NCI-H510A treated with DMSO at 0.1 percent for 48 hours (cell line): Measurements from ENCODE around the gene NDUFA11.
"Not testable (repeated sequence)": the region's sequence is repeated elsewhere in the genome, so short reads cannot be mapped to it uniquely, and the experiment has no call there.

ENCODE experiments used
- DNase-seq: peaks from one replicate; lab custom pipeline; 2025; lab: John Stamatoyannopoulos, UW

Gene NDUFA11

DNA sequence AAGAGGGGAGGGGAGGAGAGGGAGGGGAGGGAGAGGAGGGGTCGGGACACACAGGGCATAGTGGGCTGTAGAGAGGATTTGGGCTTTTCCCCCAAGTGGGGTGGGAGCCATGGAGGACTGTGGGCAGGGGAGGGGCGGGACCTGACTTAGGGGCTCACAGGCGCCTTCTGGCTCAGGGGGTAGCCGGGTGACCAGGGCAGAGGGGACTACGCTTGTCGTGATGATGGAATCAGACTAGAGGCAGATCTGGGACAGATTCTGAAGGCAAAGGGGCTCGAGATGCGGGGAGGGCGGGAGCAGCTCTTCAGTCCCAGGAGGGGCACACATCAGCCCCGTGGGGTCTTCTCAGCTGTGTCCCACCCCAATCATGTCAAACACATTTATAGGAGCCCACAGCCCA is 13.5 kb downstream of the NDUFA11 start:
- no peak for DNase-seq

DNA sequence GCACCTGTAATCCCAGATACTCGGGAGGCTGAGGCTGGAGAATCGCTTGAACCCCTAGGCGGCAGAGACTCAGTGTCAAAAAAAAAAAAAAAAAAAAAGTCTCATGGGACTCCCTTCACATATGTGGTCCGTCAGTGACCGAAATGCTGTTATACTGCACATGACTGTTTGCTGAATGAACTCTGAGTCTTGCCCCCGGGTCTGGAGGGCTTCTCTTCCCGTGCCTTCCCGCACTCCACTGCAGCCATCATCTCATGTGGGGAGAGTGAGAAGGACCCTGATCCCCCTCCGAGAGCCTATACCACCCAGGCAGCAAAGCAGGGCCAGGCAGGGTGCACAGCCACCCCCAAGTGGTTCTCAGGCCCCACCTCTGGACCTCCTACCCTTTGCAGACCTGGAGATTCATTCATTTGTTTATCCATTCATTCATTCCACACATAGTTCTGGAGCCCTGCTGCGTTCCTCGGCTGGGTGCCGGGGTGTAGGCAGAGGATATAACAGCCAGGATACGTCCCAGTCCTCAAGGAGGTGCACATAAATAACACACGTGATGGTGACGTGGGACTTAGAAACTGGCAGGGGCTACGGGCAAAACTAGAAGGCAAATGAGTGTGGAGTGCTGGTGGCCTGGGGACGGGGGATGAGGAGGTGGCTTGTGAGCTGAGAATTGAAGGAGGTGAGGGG is 14.2 kb downstream of the NDUFA11 start:
- no peak for DNase-seq

DNA sequence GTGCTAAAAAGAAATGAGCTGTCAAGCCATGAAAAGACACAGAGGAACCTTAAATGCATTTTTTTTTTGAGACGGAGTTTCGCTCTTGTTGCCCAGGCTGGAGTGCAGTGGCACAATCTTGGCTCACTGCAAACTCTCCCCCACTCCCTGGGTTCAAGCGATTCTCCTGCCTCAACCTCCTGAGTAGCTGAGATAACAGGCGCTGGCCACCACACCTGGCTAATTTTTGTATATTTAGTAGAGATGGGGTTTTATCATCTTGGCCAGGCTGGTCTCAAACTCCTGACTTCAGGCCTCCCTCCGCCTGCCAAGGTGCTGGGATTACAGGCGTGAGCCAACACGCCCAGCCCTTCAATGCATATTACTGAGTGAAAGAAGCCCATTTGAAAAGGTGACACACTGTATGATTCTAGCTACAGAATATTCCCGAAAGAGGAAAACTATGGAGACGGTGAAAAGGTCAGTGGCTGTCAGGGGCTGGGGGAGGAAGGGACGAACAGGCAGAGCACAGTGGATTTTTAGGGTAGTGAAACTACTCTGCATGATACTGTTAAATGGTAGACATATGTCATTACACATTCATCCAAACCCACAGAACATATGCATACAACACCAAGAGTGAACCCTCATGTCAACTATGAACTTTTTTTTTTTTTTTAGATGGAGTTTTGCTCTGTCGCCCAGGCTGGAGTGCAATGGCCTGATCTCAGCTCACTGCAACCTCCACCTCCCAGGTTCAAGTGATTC is 19.4 kb downstream of the NDUFA11 start:
- not testable (repeated sequence) for DNase-seq

DNA sequence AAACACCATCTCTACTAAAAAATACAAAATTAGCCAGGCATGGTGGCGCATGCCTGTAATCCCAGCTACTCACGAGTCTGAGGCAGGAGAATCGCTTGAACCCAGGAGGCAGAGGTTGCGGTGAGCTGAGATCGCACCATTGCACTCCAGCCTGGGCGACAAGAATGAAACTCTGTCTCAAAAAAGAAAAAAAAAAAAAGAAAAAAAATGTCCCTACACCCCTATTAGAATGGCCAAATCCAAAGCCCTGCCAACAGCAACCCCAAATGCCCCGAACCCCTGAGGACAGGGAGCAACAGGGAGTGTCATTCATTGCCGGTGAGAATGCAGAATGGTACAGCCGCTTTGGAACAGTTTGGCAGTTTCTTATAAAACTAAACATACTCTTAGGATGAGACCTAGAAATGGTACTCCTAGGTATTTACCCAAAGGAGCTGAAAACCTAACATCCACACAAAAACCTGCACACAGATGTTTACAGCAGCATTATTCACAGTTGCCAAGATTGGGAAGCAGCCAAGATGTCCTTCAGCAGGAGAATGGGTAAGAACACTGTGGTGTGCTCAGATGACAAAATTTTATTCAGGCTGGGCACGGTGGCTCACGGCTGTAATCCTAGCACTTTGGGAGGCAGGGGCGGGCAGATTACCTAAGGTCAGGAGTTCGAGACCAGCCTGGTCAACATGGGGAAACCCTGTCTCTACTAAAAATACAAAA is 20.3 kb downstream of the NDUFA11 start:
- DNase-seq, result not testable (repeated sequence)

DNA sequence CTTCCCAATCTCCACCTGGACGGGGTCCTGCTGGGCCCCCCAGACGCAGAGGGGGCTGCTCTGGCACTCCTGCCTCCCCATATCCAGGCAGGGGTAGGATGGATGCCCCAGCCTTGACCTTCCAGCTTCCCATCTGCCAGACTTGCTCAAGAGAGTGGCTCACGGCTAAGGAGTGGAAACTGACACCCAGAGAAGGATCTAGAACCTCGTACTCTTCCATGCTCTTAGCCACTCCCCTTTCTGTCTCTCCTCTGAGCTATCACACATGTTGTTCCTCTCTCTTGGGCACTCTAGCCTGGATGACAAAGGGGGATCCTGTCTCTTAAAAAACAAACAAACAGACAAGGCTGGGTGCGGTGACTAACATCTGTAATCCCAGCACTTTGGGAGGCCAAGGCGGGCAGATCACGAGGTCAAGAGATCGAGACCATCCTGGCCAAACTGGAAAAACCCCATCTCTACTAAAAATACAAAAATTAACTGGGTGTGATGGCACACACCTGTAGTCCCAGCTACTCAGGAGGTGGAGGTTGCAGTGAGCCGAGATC is 21.1 kb downstream of the NDUFA11 start:
- peak; percentile 31 for DNase-seq

DNA sequence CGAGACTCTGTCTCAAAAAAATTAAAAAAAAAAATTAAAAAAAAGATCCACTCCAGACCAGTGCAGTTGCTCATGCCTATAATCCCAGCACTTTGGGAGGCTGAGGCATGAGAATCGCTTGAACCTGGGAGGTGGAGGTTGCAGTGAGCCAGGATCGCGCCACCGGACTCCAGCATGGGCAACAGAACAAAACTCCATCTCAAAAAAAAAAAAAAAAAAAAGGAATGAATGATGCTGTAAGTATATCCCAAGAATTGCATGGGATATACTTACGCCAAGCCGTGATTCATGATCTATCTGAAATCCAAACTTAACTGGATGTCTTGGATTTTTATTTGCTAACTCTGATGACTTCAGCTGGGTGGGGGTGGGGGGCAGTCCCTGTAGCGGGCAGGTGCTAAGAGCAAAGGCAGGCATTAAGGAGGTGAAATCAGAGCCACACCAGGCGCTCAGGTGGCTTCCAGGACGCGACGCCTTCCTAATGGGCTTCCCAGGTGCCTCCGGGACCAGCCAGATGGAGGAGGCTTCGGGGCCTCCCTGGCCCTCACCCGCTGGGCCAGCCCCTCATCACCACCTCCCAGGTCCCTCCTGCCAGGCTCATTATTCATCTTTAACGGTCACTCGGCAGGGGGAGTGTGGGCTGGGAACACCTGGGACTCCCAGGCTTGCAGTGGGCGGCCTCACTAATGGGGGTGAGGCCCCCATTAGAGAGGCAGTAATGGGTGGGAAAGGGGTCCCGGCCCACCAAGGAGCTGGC is 21.9 kb downstream of the NDUFA11 start:
- DNase-seq, result peak; percentile 50

DNA sequence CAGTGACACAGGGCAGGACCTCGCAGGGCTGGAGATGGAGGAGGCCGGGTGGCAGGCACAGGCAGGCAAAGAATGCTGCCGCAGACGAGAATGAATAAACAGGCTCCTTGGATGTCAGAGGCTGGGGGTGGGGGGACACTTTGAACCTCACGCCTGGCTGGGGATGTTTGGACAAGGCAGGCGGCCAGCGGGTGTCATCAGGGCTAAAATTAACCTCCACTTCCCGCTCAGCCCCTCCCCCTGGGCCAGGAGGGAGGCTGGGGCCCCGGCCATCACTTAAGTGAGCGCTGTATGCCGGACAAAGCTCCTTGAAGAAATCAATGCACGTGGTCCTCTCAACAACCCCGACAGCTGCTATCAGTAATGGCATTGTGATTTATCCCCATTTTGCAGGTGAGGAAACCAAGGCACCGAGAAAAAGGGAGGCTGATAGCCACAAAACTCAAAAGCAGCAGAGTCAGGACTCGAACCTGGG is 22.9 kb downstream of the NDUFA11 start:
- peak; percentile 67 for DNase-seq

DNA sequence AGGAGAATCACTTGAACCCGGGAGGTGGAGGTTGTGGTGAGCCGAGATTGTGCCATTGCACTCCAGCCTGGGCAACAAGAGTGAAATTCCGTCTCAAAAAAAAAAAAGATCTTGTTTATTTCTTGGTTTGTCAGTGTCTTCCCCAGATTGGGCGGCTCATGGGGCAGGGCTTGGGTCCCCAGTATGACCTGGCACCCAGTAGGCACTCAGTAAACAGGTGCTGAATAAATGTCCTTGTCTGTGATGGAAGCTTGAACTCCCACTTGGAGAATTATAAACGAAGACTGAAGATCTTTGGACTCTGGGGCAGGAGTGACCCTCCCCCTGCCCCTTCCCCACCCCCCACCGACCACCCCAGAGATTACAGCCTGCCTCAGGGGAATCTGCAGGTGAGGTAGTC is 23.4 kb downstream of the NDUFA11 start:
- DNase-seq, result no peak

DNA sequence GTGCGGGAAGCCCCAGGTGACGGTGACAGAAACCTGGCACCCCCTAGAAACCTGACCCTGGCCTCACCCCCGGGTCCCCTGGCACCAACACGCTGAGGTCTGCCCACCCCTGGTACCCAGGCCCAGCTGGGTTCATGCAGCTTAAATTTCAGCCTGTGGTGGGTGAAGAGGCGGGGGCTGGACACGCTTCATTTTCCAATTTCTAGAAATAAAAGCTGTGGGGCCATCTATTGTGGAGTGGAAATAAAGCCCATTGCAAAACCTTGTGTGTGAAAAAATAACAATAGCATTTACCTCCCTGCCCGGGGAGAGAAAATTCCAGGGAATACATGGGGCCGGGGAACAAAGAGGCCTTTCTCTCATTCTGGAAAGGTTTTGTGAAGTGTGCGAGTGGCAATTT is 25.7 kb downstream of the NDUFA11 start:
- DNase-seq, result no peak

DNA sequence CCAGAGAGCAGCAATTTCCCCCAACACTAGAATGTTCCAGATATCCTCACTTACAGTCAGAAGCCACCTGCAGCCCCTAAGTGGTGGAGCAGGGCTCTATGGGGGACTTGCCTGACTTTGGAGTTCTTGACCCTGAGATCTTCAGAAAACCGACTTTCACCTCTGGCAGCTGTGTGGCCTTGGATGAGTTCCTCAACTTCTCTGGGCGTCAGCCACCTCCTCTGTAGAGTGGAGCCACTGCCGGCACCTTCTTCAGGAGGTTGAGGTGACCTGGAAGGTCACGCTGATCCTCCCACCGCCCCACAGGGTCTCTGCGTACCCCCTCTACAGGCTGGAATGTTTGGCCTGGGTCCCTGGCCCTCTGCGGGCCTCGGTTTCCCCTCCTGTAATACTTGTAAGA is 26.2 kb downstream of the NDUFA11 start:
- no peak for DNase-seq

DNA sequence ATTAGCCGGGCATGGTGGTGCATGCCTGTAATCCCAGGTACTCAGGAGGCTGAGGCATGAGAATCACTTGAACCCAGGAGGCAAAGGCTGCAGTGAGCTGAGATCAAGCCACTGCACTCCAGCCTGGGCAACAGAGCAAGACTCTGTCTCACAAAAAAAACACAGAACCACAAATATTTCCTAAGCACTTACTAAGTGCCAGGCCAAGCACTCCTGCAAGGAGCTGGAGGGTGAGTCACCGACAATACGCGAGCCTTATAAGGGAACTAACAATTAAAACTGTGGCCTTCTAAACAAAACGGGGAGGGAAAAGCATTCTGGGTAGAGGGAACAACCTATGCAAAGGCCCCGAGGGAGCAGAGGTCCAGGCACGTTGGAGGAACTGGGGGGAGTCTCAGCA is 29.1 kb downstream of the NDUFA11 start:
- DNase-seq, result not testable (repeated sequence)

DNA sequence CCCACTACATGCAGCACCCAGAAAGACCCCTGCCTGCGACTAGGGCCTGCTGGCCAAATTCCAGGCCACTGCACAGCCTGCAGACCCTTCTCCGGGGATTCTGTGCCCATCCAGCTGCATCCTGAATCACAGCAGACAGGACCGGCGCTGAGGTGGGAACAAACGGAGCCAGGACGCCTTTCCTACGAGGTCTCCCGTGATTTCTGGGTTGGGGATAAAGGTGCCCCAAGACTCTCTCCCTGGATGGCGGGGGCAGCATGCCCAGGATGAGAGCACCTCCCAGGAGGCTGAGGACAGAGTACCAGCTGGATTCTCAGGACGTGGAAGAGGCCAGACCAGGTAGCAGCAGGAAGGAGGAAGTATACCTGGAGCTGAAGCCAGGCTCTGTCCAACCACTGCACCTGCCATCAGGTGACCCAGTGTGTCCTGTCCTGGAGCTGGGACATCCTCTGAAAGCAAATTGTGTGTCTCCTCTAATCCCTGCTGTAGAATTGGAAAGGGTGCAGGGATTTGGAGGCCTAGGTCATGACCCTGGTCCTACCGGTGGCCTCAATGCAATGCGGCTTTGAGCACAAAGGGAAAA is 29.9 kb downstream of the NDUFA11 start:
- no peak for DNase-seq

DNA sequence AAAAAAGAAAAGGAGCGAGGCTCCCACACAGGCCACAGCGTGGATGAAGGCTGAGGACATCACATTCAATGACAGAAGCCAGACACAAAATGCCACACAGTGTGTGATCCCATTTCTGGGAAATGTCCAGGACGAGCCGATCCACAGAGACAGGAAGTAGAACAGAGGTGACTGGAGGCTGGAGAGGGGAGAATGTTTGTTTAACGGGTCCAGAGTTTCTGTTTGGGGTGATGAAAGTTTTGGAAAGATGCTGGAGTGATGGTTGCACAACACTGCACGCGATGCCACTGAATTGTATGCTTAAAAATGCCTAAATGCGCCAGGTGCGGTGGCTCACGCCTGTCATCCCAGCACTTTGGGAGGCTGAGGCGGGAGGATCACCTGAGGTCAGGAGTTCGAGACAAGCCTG is 32.6 kb downstream of the NDUFA11 start:
- no peak for DNase-seq

DNA sequence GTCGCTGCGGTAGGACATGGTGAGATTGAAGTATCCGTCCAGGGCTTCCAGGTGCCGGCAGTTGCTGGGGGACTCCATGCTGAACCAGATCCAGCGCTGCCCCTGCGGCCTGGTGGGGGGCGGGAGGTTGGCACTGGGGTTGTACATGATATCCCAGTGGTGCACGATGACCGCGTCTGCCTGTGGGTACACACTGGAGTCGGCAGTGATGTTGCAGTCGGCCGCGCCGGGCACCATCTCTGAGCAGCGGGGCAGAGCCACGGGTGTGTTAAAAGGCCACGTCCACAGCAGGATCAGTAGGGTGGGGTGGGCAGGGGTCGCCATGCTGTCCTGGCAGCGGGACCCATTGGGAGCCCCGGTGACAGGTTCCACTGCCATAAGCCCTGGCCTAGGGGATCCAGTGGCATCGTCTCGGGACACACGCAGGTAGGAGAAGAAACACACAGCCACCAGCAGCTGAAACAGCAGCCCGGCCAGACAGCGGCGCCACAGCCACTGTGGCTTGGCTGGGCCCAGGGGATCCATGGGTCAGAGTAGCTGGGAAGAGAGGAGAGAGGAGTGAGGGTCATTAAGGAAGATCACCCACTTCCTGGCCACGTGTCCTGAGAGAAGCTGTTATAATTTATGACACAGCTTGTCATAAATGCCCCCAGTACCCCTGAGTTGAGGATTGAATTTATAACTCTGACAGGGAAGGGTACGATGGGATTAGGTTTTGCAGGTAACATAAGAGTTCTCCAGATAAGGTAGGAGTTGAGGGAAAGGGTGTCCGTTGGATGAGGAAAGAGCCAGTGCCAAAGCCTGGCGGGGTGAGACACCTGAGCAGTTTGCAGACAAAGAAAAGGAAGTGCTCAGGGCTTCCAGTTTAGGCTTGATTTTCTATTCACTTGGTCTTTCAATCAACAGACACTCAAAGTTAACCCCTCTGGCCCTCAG is 36.1 kb downstream of the NDUFA11 start:
- no peak for DNase-seq

DNA sequence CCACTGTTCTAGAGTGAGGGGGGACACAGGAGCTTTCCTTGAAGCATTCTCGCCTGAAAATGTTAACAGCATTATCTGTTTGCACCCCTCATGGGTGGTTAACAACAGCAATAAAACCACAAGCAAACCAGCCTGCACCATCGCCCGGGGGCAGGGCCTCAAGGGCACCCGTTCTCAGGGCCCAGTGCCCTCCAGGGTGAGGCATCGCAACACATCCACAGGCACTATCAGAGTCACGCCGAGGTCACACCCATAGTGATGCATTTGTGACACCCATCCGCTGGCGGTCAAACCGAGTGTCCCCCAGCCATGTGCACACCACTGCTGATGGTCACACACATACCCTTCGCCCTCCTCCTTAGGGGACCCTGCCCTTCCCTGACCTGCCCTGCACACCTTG is 37.8 kb downstream of the NDUFA11 start:
- no peak for DNase-seq

DNA sequence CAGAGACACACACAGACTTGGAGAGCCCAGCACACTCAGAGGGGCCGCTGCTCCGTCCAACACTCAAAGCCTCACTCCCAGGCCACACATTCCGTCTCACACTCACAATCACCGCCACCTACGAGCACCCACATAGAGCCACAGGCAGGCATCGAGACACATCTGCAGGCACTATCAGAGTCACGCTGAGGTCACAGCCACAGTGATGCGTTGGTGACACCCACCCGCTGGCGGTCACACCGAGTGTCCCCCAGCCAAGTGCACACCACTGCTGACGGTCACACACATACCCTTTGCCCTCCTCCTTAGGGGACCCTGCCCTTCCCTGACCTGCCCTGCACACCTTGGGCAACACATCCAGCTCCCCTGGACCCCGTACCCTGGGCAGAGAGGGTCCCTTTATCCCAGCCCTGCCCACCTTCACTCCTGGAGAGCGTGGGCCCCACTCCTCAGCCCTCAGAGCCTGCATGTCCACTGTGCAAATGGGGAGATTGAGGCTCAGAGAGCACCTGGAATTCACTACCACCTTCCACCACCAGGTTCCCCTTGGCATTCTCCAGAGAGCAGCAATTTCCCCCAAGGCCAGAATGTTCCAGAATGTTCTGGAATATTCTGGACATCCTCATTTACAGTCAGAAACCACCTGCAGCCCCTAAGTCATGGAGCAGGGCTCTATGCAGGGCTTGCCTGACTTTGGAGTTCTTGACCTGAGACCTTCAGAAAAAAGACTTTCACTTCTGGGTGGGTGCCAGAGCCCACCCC is 38.7 kb downstream of the NDUFA11 start:
- DNase-seq, result no peak

DNA sequence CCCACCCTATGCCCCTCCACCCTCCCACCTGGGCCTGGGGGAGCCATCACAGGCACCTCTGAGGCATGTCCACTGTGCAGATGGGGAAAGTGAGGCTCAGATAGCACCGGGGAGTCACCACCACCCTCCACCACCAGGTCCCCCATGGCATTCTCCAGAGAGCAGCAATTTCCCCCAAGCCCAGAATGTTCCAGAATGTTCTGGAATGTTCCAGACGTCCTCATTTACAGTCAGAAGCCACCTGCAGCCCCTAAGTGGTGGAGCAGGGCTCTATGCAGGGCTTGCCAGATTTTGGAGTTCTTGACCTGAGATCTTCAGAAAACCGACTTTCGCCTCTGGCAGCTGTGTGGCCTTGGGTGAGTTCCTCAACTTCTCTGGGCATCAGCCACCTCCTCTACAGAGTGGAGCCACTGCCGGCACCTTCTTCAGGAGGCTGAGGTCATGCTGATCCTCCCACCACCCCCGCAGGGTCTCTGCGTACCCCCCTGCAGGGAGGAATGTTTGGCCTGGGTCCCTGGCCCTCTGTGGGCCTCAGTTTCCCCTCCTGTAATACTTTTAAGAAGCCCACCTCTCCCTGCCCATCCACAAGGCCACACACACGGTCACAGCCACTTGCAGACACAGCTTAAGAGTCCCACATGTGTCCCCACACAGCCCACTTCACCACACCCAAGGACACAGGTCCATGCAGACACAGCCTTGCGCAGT is 39.4 kb downstream of the NDUFA11 start:
- DNase-seq, result no peak

DNA sequence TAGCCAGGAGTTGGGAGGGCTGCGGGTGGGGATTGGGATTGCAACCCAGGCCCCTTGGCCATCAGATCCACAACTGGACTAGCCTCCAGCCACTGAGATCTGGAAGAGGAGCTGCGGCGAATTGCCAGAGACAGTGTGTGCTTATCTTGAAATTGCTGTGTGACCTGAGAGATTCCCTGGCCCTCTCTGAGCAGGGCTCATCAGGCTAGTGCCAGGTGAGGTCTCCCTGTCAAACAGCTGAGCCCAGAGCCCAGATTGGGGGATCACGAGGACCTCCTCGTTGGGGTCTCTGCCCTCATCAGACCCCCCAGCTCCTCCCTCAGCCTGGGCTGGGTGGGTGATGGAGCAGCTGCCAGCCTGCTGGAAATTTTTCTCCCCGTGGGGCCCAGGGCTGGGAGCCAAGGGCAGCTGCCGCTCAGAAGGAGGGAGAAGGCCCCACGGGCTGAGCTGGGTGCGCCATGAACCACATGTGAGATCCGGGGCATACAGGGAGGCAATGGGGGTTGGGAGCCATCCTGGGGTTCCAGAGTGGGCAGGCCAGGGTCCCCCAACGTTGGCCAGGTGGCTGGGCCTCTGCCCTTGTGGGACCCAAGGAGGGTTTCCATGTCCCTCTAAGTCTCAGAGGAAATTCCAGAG is 40.4 kb downstream of the NDUFA11 start:
- no peak for DNase-seq
